Peyer's patch (tissue), 4 donors: Measurements from ENCODE around the gene GMCL2.

Source experiments
- CTCF ChIP-seq, 6 experiments: fragments of 450-650 bp in 4 of 6; fragments of 200-600 bp in 2 of 6; sonication (generic) in 1 of 6; IDR thresholded peaks; one replicate each; pipeline ENCODE4 v1.5.1; 2017 to 2019; ENCODE audit warnings: antibody characterized with exemption in 6 of 6, mild to moderate bottlenecking in 3 of 6, moderate library complexity in 1 of 6
- POLR2A ChIP-seq, 2 donors: fragments of 450-650 bp; IDR thresholded peaks; one replicate each; pipeline ENCODE4 v1.5.1; 2017; ENCODE audit warnings: antibody characterized with exemption in 2 of 2, mild to moderate bottlenecking in 2 of 2, moderate library complexity in 2 of 2

GRCh38 chr5:178221282-178221681, 34.1 kb upstream of the GMCL2 start:
- TF ChIP-seq CTCF (IDR thresholded peaks at IDR 0.05) (no peak), POLR2A (IDR thresholded peaks at IDR 0.05) (no peak)
